Spleen (tissue), 11 donors: ENCODE results near the gene PMEL. TPM values are rescaled to one million over a fixed set of nuclear protein-coding genes. Genes with fewer than 3 reads are reported as not detected.

ENCODE experiments used
- DNase-seq: peaks from one replicate; pipeline ENCODE4 v3.0.0-alpha.2; 2020
- H3K27ac ChIP-seq, 8 donors: fragments of 200-600 bp; sonication (generic) in 7 of 8; 1 replicate in 4 of 8; 2 replicates in 4 of 8; pipeline versions ENCODE4 v1.5.0 to v1.8.0; 2016 to 2021; ENCODE audit warnings: inconsistent platforms in 4 of 8, mild to moderate bottlenecking in 4 of 8, moderate library complexity in 1 of 8
- H3K27me3 ChIP-seq, 7 donors: fragments of 200-600 bp; sonication (generic) in 6 of 7; replicated peaks in 1 of 7; 1 replicate in 4 of 7; 2 replicates in 3 of 7; pipeline versions ENCODE4 v1.5.0 to v1.8.0; 2016 to 2021; ENCODE audit warnings: inconsistent platforms in 3 of 7, mild to moderate bottlenecking in 1 of 7
- H3K36me3 ChIP-seq, 6 donors: fragments of 200-600 bp; sonication (generic) in 5 of 6; 1 replicate in 4 of 6; 2 replicates in 2 of 6; pipeline versions ENCODE4 v1.5.0 to v1.8.0; 2016 to 2021; ENCODE audit warnings: inconsistent platforms in 2 of 6
- H3K4me1 ChIP-seq, 6 donors: fragments of 200-600 bp; sonication (generic) in 5 of 6; 1 replicate in 3 of 6; 2 replicates in 3 of 6; pipeline versions ENCODE4 v1.5.0 to v1.8.0; 2016 to 2021; ENCODE audit warnings: inconsistent platforms in 3 of 6
- H3K4me3 ChIP-seq, 8 donors: fragments of 200-600 bp; sonication (generic) in 7 of 8; 1 replicate in 4 of 8; 2 replicates in 4 of 8; pipeline versions ENCODE4 v1.5.0 to v1.8.0; 2016 to 2021; ENCODE audit warnings: inconsistent platforms in 4 of 8, mild to moderate bottlenecking in 4 of 8, moderate library complexity in 2 of 8
- H3K9me3 ChIP-seq, 8 donors: fragments of 200-600 bp; sonication (generic) in 7 of 8; 1 replicate in 4 of 8; 2 replicates in 4 of 8; pipeline versions ENCODE4 v1.5.0 to v1.8.0; 2016 to 2021; ENCODE audit warnings: inconsistent platforms in 4 of 8
- POLR2A ChIP-seq, 3 donors: fragments of 450-650 bp; IDR thresholded peaks; one replicate each; pipeline ENCODE4 v1.5.1; 2017; ENCODE audit warnings: antibody characterized with exemption in 3 of 3, mild to moderate bottlenecking in 1 of 3
- POLR2AphosphoS5 ChIP-seq, 3 donors: sonication (generic); formaldehyde crosslinking; IDR thresholded peaks; one replicate each; pipeline ENCODE4 v1.5.1; 2017; ENCODE audit warnings: antibody characterized with exemption in 3 of 3
- WGBS, 5 donors: extraction: QIAGEN DNeasy Blood & Tissue Kit in 3 of 5; methylation state at CpG; one replicate each; pipeline versions ENCODE4 v1.1.5 to v1.1.7; 2013 to 2018; 5-methylcytosine and 5-hydroxymethylcytosine counted together
- intact Hi-C: fragments of 100-400 bp; cut with DNase I; formaldehyde crosslinking; loops from one replicate; pipeline ENCODE4 v1.15.0; 2023; ENCODE audit warnings: low total_unique reads
- polyA plus RNA-seq, 3 donors: library from polyadenylated mRNA; stranded (reverse); fragments of 200-250 nt; gene quantifications; one replicate each; pipeline ENCODE4 v1.2.1, GENCODE V29; 2013
- total RNA-seq, 7 donors: library from RNA; depleted of rRNA in 3 of 7; stranded (reverse); fragments of >200 nt in 3 of 7; fragmentation: NEBNext Ultra II Directional in 4 of 7; extraction: Animal tissue kit (Norgen Biotek cat#: 25700) in 4 of 7; gene quantifications; one replicate each; pipeline versions ENCODE4 v1.1.0 to v1.2.1, GENCODE V29; 2016 to 2021
- TF ChIP-seq, protein P1 (sequence below), 11 experiments: fragments of 200-600 bp in 7 of 11; fragments of 450-650 bp in 4 of 11; sonication (generic) in 4 of 11; IDR thresholded peaks in 8 of 11; conservative IDR thresholded peaks in 3 of 11; 1 replicate in 7 of 11; 2 replicates in 4 of 11; pipeline versions ENCODE4 v1.4.0 to v1.8.0; 2016 to 2021; ENCODE audit warnings: antibody characterized with exemption in 11 of 11, inconsistent platforms in 4 of 11, mild to moderate bottlenecking in 1 of 11
- donor health status: healthy with polysubstance abuse.
- donor health status: DM: no; HTN: no; CAD: no; lungs with moderate emphysema.
- donor health status: DM: no; HTN: no; CAD: no.
- donor health status: Bipolar disorder and iron deficiency.
- donor health status: healthy.
- donor health status: DM: no; HTN: no; CAD: no.
- donor health status: DM: yes; HTN: yes; CAD: no.

The PMEL gene
- total and polyA plus RNA-seq, 10 donors: 0.15 to 1.6 (median 0.74) TPM

DNA sequence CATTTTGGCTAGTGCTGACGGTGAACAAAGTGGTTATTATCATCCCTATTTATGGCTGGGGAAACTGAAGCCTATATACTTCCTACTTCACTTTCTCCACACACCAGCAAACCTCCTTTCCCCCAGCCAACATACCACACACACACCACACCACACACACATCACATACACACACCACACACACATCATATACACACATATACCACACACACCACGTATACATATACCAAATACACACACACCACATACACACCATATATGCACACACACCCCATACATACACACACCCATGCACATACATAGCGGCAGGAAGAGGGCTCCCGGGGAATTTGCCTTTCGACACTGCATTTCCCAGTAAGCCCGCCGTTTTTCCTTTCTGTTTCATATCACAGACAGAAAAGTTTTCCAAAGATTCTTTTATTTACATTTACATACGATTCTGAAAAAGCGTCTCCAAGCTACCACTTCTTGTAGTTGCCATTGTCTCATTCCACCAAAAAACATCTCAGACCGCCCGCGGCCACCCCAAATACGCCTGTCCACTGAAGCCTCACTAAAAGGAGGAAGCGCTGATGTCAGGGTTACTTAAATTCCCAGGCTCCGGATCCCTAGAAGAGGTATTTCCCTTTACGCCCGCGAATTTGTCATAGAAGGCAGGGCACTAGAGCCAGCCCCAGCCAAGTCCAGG, 7.2 kb upstream of the PMEL start:
- peak in 1 of 3 donors; percentile 89 for TF ChIP-seq POLR2AphosphoS5 (IDR thresholded peaks at IDR 0.05)
- TF ChIP-seq, protein P1, sequence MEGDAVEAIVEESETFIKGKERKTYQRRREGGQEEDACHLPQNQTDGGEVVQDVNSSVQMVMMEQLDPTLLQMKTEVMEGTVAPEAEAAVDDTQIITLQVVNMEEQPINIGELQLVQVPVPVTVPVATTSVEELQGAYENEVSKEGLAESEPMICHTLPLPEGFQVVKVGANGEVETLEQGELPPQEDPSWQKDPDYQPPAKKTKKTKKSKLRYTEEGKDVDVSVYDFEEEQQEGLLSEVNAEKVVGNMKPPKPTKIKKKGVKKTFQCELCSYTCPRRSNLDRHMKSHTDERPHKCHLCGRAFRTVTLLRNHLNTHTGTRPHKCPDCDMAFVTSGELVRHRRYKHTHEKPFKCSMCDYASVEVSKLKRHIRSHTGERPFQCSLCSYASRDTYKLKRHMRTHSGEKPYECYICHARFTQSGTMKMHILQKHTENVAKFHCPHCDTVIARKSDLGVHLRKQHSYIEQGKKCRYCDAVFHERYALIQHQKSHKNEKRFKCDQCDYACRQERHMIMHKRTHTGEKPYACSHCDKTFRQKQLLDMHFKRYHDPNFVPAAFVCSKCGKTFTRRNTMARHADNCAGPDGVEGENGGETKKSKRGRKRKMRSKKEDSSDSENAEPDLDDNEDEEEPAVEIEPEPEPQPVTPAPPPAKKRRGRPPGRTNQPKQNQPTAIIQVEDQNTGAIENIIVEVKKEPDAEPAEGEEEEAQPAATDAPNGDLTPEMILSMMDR (IDR thresholded peaks at IDR 0.05 in 8 of 11, conservative IDR thresholded peaks at IDR 0.05 in 3 of 11): no peak
- TF ChIP-seq POLR2A (IDR thresholded peaks at IDR 0.05): peak in 1 of 3 donors; percentile 86
- H3K27me3 ChIP-seq: no peaks in the 10 kb centered on the region
- DNase-seq: no peak
- peaks cover 24 to 67% (median 52%) of the 10 kb centered on the region in 6 donors for H3K4me1 ChIP-seq
- H3K27ac ChIP-seq: peak overlapping the region; percentile 71 to 97 (median 94)
- no peaks in the 10 kb centered on the region for H3K9me3 ChIP-seq
- H3K4me3 ChIP-seq: peak overlapping the region; percentile 42 to 94 (median 66)
- intact Hi-C loops: no loop called here
- 0 to 2% (median 1%) methylated on average over 18 of the region's 18 CpGs for WGBS, 5 donors
- H3K36me3 ChIP-seq: peaks cover 0 to 54% (median 2%) of the 10 kb centered on the region in 6 donors

- TF ChIP-seq POLR2A (IDR thresholded peaks at IDR 0.05) (no peak), POLR2AphosphoS5 (IDR thresholded peaks at IDR 0.05) (no peak)
- TF ChIP-seq, protein P1 (IDR thresholded peaks at IDR 0.05 in 8 of 11, conservative IDR thresholded peaks at IDR 0.05 in 3 of 11): no peak
- intact Hi-C loops: no loop called here
- DNase-seq: no peak
- Histone ChIP-seq H3K36me3 (peaks cover 0 to 54% (median 2%) of the 10 kb centered on the region in 6 donors), H3K9me3 (no peaks in the 10 kb centered on the region), H3K27me3 (no peaks in the 10 kb centered on the region), H3K27ac (peak overlapping the region; percentile 71 to 97 (median 94)), H3K4me3 (peak overlapping the region in 7 of 8 donors; percentile 42 to 94 (median 75)), H3K4me1 (peaks cover 25 to 67% (median 53%) of the 10 kb centered on the region in 6 donors)
- 18 to 45% (median 33%) methylated on average over 1 of the region's 1 CpG for WGBS, 5 donors
Observed at GRCh38 chr12:55972456-55972855, 6.6 kb upstream of the PMEL start.

DNA sequence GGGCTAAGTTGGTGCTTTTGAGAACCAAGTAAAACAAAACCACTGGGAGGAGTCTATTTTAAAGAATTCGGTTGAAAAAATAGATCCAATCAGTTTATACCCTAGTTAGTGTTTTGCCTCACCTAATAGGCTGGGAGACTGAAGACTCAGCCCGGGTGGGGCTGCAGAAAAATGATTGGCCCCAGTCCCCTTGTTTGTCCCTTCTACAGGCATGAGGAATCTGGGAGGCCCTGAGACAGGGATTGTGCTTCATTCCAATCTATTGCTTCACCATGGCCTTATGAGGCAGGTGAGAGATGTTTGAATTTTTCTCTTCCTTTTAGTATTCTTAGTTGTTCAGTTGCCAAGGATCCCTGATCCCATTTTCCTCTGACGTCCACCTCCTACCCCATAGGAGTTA, 6.2 kb upstream of the PMEL start:
- Histone ChIP-seq H3K27me3 (no peaks in the 10 kb centered on the region), H3K36me3 (peaks cover 0 to 51% (median 2%) of the 10 kb centered on the region in 6 donors), H3K9me3 (no peaks in the 10 kb centered on the region), H3K27ac (peak overlapping the region in 7 of 8 donors; percentile 89 to 97 (median 94)), H3K4me1 (peaks cover 29 to 67% (median 53%) of the 10 kb centered on the region in 6 donors), H3K4me3 (no peak overlapping the region)
- DNase-seq: no peak
- 70 to 82% (median 78%) methylated on average over 3 of the region's 3 CpGs for WGBS, 5 donors
- intact Hi-C loops: no loop called here
- TF ChIP-seq, protein P1 (IDR thresholded peaks at IDR 0.05 in 8 of 11, conservative IDR thresholded peaks at IDR 0.05 in 3 of 11): no peak
- TF ChIP-seq POLR2AphosphoS5 (IDR thresholded peaks at IDR 0.05): no peak
- no peak for TF ChIP-seq POLR2A (IDR thresholded peaks at IDR 0.05)

- no peak overlapping the region for H3K27ac ChIP-seq
- H3K4me1 ChIP-seq: peaks cover 24 to 65% (median 49%) of the 10 kb centered on the region in 6 donors
- TF ChIP-seq POLR2AphosphoS5 (IDR thresholded peaks at IDR 0.05): no peak
- TF ChIP-seq POLR2A (IDR thresholded peaks at IDR 0.05): no peak
- no peaks in the 10 kb centered on the region for H3K27me3 ChIP-seq
- WGBS, 5 donors: 78 to 92% (median 82%) methylated on average over 7 of the region's 7 CpGs
- H3K4me3 ChIP-seq: no peak overlapping the region
- H3K36me3 ChIP-seq: peaks cover 0 to 38% (median 2%) of the 10 kb centered on the region in 6 donors
- no peak for DNase-seq
- intact Hi-C loops: no loop called here
- H3K9me3 ChIP-seq: no peaks in the 10 kb centered on the region
Observed at GRCh38 chr12:55970775-55971174, 4.9 kb upstream of the PMEL start.
